Left lung (tissue), 10 donors: ENCODE measurements around the gene TBC1D10A. TPM values are rescaled to one million over a fixed set of nuclear protein-coding genes. Genes with fewer than 3 reads are reported as not detected.
A peak's percentile ranks its signal among the peaks of the same experiment; 100 is the strongest.

ENCODE experiments used
- ATAC-seq: fragments of 200-7000 bp; cut with Tn5 transposase; one replicate; pipeline ENCODE4 v1.9.1; 2020; ENCODE audit warnings: moderate library complexity
- DNase-seq, 4 donors: peaks; one replicate each; pipeline ENCODE4 v3.0.0-alpha.2; 2013 to 2020
- H3K27ac ChIP-seq, 2 donors: fragments of 200-600 bp; sonication (generic) in 1 of 2; one replicate each; pipeline versions ENCODE4 v1.5.0 to v1.8.0; 2020 to 2021
- H3K27me3 ChIP-seq, 2 donors: fragments of 200-600 bp; sonication (generic) in 1 of 2; one replicate each; pipeline versions ENCODE4 v1.5.0 to v1.8.0; 2020 to 2021
- H3K36me3 ChIP-seq, 2 donors: fragments of 200-600 bp; sonication (generic) in 1 of 2; one replicate each; pipeline versions ENCODE4 v1.5.0 to v1.8.0; 2020 to 2021
- H3K4me1 ChIP-seq, 2 donors: fragments of 200-600 bp; one replicate each; pipeline ENCODE4 v1.8.0; 2021
- H3K4me3 ChIP-seq, 2 donors: fragments of 200-600 bp; sonication (generic) in 1 of 2; one replicate each; pipeline versions ENCODE4 v1.5.0 to v1.8.0; 2020 to 2021; ENCODE audit warnings: mild to moderate bottlenecking in 1 of 2
- H3K9me3 ChIP-seq, 2 donors: fragments of 200-600 bp; sonication (generic) in 1 of 2; one replicate each; pipeline versions ENCODE4 v1.5.0 to v1.8.0; 2020 to 2021
- intact Hi-C, 2 donors: fragments of 100-400 bp; cut with DNase I; formaldehyde crosslinking; loops; one replicate each; pipeline versions ENCODE4 v1.11.2 to v1.14.2; 2022
- polyA plus RNA-seq, 6 donors: library from polyadenylated mRNA; unstranded; fragments of 120-200 nt; gene quantifications; one replicate each; pipeline ENCODE4 v1.2.1, GENCODE V29; 2013; ENCODE audit not compliant: insufficient read length in 6 of 6
- total RNA-seq, 2 donors: library from RNA; stranded (reverse); fragmentation: NEBNext Ultra II Directional; extraction: Animal tissue kit (Norgen Biotek cat#: 25700); gene quantifications; one replicate each; pipeline ENCODE4 v1.2.1, GENCODE V29; 2021
- TF ChIP-seq, protein P1 (sequence below), 2 donors: fragments of 200-600 bp; sonication (generic) in 1 of 2; IDR thresholded peaks; one replicate each; pipeline versions ENCODE4 v1.5.0 to v1.8.0; 2021; ENCODE audit warnings: antibody characterized with exemption in 2 of 2
- donor health status: DM: no; HTN: yes; CAD: no.
- donor health status: DM: no; HTN: no; CAD: no.

Gene TBC1D10A
- total and polyA plus RNA-seq, 8 donors = 15.4 to 25.4 (median 18.2) TPM

GRCh38 chr22:30308518-30309230 lies 18.1 kb downstream of the TBC1D10A start:
- Histone ChIP-seq H3K27me3 (no peaks in the 10 kb centered on the region), H3K27ac (peak overlapping the region in 1 of 2 donors; percentile 84), H3K36me3 (no peaks in the 10 kb centered on the region), H3K4me3 (no peak overlapping the region), H3K4me1 (peaks cover 66 to 98% of the 10 kb centered on the region in 2 donors), H3K9me3 (no peaks in the 10 kb centered on the region)
- DNase-seq (no peak), ATAC-seq (no peak)
- intact Hi-C loops = no loop called here
- TF ChIP-seq, protein P1, sequence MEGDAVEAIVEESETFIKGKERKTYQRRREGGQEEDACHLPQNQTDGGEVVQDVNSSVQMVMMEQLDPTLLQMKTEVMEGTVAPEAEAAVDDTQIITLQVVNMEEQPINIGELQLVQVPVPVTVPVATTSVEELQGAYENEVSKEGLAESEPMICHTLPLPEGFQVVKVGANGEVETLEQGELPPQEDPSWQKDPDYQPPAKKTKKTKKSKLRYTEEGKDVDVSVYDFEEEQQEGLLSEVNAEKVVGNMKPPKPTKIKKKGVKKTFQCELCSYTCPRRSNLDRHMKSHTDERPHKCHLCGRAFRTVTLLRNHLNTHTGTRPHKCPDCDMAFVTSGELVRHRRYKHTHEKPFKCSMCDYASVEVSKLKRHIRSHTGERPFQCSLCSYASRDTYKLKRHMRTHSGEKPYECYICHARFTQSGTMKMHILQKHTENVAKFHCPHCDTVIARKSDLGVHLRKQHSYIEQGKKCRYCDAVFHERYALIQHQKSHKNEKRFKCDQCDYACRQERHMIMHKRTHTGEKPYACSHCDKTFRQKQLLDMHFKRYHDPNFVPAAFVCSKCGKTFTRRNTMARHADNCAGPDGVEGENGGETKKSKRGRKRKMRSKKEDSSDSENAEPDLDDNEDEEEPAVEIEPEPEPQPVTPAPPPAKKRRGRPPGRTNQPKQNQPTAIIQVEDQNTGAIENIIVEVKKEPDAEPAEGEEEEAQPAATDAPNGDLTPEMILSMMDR (IDR thresholded peaks at IDR 0.05) = no peak

DNA sequence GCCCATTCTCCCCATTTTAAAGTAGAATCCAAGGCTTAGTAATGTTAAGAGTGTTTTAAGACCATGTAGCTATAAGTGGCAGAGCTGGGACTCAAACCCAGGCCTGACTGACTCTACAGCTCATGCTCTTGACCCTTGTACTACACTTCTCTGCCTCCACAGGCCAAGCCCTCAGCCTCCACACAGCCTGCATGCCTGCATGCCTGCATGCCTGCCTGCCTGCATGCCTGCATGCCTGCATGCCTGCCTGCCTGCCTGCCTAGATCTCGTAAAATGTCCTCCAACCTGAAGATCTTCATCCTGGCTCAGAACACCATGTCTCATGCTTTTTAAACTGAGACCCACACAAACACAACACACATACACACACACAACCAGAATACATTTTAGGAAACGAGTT lies 18.6 kb downstream of the TBC1D10A start:
- no peak overlapping the region for H3K4me3 ChIP-seq
- DNase-seq = no peak
- no peaks in the 10 kb centered on the region for H3K36me3 ChIP-seq
- H3K27me3 ChIP-seq = no peaks in the 10 kb centered on the region
- H3K4me1 ChIP-seq = peaks cover 71 to 100% of the 10 kb centered on the region in 2 donors
- TF ChIP-seq, protein P1 (IDR thresholded peaks at IDR 0.05) = no peak
- H3K27ac ChIP-seq = peak overlapping the region in 1 of 2 donors; percentile 84
- intact Hi-C loops = no loop called here
- ATAC-seq = no peak
- no peaks in the 10 kb centered on the region for H3K9me3 ChIP-seq

DNA sequence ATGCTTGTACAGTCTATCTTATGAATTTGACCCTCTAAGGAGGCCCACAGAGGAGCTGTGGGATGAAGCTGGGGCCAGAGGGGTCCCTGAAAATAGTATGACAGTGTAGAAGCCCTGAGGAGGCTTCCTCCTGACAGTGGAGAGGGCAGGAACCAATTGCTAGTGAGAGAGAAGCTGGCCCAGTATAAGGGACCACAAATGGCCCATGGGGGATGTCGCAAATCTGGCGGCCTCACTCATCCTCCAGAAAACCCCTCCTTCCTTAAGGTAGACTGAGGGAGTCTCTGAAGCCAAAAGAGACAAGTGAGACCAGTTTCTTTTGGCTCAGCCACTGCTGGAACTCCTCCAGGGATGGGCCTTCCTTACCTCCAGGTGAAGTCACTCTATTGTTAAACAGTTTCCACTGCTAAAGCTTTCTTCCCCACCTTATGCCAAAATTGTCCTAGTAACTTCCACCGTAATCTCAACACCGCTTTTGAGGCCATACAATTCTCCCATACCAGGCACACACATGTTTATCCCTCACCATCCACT lies 19.6 kb downstream of the TBC1D10A start:
- peaks cover 73 to 100% of the 10 kb centered on the region in 2 donors for H3K4me1 ChIP-seq
- ATAC-seq = no peak
- H3K4me3 ChIP-seq = no peak overlapping the region

DNA sequence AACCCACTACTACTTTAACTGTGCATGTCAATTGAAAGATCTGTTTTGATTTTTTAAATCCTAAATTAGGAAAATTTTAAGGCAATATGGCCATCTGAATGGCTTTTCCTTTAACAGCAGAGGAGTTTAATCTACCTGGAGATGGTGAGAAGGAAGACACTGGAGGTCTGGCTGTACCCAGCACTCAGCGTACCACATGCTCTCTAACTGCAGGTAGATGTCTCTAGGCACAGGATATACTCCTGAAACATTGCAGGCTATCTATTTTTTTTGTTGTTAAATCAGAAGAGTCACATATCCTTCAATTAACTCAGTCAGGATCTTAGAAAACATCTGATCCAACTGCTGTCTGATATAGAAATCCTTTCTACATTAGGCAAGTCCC lies 20.1 kb downstream of the TBC1D10A start:
- H3K4me1 ChIP-seq = peaks cover 73 to 100% of the 10 kb centered on the region in 2 donors
- no peaks in the 10 kb centered on the region for H3K9me3 ChIP-seq
- no peaks in the 10 kb centered on the region for H3K36me3 ChIP-seq
- H3K27me3 ChIP-seq = no peaks in the 10 kb centered on the region
- H3K4me3 ChIP-seq = no peak overlapping the region
- intact Hi-C loops = no loop called here
- DNase-seq (no peak), ATAC-seq (no peak)
- peak overlapping the region; percentile 85 to 88 for H3K27ac ChIP-seq
- TF ChIP-seq, protein P1 (IDR thresholded peaks at IDR 0.05) = no peak

More for the DNA sequence above, 19.6 kb downstream of the TBC1D10A start:
- Histone ChIP-seq H3K9me3 (no peaks in the 10 kb centered on the region), H3K27me3 (no peaks in the 10 kb centered on the region), H3K27ac (peak overlapping the region; percentile 13 to 88), H3K36me3 (no peaks in the 10 kb centered on the region)
- intact Hi-C loops = no loop called here
- DNase-seq = no peak
- TF ChIP-seq, protein P1 (IDR thresholded peaks at IDR 0.05) = no peak

DNA sequence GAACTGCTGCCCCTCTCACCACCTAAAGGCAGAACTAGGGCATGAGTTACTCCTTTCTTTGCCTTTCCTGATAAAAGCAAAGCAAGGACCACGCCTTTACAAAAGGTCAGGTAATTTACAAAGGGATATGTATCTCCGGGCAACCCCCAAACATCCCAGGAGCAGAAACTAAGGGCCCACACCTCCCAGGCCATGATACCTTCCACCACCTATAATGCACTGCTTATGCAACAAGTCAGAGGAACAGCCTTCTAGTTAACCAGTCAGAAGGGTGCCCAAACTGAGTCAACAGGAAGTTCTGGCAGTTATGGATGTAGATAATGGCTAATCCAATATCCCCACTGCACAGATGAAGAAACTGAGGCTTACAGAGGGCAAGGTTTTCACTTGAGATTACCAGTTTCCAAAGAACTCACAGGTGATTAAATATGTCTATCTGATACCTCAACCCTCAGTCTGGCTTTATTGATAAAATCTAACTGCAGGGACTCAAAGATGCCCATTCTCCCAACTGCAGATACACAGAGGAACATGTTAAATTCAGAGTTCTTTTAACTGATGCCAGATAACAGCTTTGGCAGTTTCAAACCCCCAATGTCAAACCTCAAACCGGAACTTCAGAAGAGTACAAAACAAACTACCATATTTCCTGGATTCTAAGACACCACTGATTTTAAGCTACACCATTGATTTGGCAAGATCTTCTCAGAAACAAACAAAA lies 20.7 kb downstream of the TBC1D10A start:
- no peak for DNase-seq
- peak overlapping the region; percentile 85 to 88 for H3K27ac ChIP-seq
- peaks cover 73 to 100% of the 10 kb centered on the region in 2 donors for H3K4me1 ChIP-seq
- intact Hi-C loops = no loop called here
- no peak for ATAC-seq
- H3K4me3 ChIP-seq = no peak overlapping the region
- H3K27me3 ChIP-seq = no peaks in the 10 kb centered on the region
- no peaks in the 10 kb centered on the region for H3K9me3 ChIP-seq
- H3K36me3 ChIP-seq = peaks cover 0 to 3% of the 10 kb centered on the region in 2 donors
- TF ChIP-seq, protein P1 (IDR thresholded peaks at IDR 0.05) = no peak
